GM20000 (cell line): ENCODE data around the gene PTPRM.

Experiments used
- DNase-seq: peaks from one replicate; pipeline ENCODE4 v3.0.0; 2012; ENCODE audit warnings: low spot score
- TF ChIP-seq, protein P1 (sequence below): IDR thresholded peaks from 2 replicates; pipeline ENCODE4 v1.5.1; 2012; ENCODE audit warnings: mild to moderate bottlenecking, control low read depth; ENCODE audit errors: extremely low read depth, missing control alignments

The PTPRM gene

DNA sequence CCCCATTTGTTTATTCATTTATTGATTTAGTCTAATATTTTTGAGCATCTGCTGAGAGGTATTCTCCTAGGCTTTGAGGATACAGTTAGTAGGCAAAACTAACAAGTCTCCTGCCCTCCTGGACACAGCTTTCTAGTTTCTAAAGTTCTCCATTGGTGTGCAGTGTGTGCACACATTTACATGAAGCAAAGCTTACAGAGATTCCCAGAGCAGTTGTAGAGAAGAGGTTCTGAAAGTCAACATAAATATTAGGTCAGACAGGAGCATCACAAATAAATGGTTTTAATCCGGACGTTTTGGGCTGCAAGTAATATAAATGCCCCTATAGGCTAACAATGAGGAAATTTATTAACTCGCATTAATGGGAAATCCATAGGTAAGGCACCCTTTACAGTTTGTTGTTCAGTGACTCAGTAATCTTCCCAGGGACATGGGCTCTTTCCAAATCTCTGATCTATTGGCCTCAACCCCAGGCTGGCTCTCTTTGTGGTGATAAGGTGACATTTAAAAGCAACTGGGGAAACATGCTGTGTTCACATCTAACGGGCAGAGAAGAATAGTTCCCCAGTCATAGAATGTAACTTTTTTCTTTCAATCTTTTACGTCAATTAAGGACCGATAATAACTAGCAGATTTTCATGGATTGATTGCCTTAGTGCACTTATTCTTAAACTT lies 407.2 kb downstream of the PTPRM start:
- TF ChIP-seq, protein P1, sequence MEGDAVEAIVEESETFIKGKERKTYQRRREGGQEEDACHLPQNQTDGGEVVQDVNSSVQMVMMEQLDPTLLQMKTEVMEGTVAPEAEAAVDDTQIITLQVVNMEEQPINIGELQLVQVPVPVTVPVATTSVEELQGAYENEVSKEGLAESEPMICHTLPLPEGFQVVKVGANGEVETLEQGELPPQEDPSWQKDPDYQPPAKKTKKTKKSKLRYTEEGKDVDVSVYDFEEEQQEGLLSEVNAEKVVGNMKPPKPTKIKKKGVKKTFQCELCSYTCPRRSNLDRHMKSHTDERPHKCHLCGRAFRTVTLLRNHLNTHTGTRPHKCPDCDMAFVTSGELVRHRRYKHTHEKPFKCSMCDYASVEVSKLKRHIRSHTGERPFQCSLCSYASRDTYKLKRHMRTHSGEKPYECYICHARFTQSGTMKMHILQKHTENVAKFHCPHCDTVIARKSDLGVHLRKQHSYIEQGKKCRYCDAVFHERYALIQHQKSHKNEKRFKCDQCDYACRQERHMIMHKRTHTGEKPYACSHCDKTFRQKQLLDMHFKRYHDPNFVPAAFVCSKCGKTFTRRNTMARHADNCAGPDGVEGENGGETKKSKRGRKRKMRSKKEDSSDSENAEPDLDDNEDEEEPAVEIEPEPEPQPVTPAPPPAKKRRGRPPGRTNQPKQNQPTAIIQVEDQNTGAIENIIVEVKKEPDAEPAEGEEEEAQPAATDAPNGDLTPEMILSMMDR, result no peak
- DNase-seq, result no peak

DNA sequence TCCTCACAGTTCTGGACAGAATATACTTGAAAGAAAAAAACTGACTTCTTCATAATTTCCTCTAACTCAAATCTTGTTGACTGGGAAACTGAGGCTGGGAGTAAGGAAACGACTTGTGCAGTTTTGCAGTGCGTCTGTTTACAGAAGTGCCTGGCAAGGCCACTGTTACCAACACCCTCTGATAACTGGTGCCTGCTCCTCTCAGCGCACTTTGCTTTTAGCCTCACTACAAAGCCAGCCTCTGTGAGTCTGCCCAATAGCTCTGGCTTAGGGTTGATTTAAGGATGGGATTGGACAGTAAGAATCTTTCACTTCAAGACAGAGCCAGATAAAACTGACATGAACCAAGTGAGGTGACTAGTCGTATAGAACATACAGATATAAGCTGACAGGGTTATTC lies 410.8 kb downstream of the PTPRM start:
- TF ChIP-seq, protein P1, result no peak
- no peak for DNase-seq

DNA sequence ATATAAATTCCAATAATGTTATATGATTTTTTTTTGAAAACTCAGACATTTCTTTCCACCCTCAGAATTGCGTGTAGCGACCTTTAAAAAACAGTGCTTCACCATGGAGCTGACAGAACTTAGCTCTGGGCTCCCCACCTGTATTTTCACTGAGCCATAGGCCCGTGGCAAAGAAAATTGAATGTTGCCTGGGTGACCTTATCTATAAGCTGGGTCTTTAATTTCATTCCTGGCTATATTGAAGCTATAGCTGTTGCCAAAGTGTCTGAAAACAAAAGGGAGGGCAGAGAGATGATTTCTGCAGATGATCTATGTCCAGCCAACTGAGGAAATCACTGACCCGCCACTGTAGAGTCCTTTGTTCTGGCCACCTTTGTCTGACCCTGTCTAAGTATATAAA lies 411.7 kb downstream of the PTPRM start:
- TF ChIP-seq, protein P1, result no peak
- DNase-seq, result no peak

DNA sequence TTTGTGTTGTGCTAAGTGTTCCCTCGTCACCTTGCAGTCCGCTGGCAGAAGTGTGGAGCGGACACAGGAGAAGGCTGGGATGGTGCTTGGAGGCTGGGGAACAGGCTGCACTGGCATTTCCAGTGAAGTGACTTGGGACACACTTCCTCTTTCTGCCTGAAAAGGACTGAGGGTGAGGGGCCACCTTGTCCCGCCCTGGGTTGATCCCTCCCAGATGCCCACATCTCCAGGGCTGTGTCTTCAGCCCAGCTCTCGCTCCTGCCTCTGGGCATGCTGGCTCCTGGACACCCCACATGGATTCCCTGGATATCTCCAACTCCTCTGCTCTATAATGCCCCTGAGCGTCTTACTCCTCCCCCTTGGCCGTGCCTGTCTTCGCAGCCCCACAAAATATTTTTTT lies 412.6 kb downstream of the PTPRM start:
- TF ChIP-seq, protein P1, result no peak
- no peak for DNase-seq

DNA sequence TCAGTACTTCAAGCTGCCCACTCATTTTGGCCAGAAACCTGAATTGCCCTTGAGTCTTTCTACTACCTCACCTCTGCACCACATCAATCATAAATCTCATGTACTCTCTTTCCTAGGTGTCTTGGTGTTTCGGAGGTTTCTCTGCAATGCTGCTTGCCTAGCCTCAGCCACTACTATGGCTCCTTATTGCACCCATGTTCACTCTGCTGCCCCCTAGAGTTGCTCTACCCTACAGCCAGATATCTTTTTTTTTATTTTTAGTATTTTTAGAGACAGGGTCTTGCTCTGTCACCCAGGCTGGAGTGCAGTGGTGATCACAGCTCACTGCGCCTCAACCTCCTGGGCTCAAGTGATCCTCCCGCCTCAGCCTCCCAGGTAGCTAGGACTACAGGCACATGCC lies 413.0 kb downstream of the PTPRM start:
- TF ChIP-seq, protein P1, result no peak
- no peak for DNase-seq

DNA sequence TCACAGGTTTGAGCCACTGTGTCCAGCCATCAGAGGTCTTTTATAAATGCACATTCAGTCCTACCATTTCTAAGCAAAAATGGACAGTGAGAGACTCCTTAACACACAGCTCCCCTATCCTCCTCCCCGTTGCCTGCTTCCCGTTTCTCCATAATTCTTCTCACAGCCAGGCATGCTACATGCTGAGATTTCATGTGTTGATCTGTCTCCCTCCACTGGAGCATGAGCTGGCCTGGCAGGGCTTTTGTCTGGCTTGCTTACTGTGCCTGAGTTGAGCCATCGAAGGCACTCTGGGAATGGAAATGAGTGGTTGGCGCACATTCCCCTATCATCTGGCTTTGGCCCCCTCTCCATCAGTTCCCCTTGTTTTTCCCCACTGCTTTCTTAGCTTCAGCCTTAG lies 413.5 kb downstream of the PTPRM start:
- TF ChIP-seq, protein P1, result no peak
- DNase-seq, result no peak

DNA sequence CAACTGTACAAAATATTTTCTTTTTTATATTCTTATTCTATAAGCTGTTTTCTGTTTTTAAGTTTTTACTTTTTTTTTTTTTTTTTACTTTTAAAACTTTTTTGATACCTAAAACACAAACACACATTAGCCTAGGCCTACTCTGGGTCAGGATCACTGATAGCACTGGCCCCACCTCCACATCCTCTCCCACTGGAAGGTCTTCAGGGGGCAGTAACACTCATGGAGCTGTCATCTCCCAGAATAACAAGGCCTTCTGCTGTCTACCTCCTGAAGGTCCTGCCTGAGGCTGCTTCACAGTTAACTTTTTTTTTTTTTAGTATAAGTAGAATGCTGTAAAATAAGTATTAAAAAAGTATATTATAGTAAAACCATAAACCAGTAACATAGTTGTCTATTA lies 415.1 kb downstream of the PTPRM start:
- TF ChIP-seq, protein P1, result no peak
- no peak for DNase-seq
